Mesenchymal stem cell (in vitro differentiated cells and primary cell): Measurements from ENCODE around the gene RPS26.

Experiments
- DNase-seq: peaks from one replicate; pipeline ENCODE4 v3.0.0-alpha.2; 2013
- H2AFZ ChIP-seq: one replicate; pipeline ENCODE4 v1.6.1; 2013; ENCODE audit warnings: low read depth, mild to moderate bottlenecking, control low read depth, inconsistent platforms, low read length, moderate library complexity
- H2AK5ac ChIP-seq: 2 replicates; pipeline ENCODE4 v1.6.1; 2013; ENCODE audit warnings: low read length, moderate library complexity, mild to moderate bottlenecking, inconsistent platforms; ENCODE audit not compliant: severe bottlenecking
- H2BK120ac ChIP-seq: one replicate; pipeline ENCODE4 v1.6.1; 2013; ENCODE audit warnings: low read depth, mild to moderate bottlenecking, inconsistent platforms, low read length, moderate library complexity
- H2BK12ac ChIP-seq, 2 experiments: one replicate each; pipeline ENCODE4 v1.6.1; 2013; ENCODE audit warnings: inconsistent platforms in 2 of 2, low read length in 2 of 2, mild to moderate bottlenecking in 2 of 2, moderate library complexity in 2 of 2, control low read depth in 1 of 2
- H2BK15ac ChIP-seq: one replicate; pipeline ENCODE4 v1.6.1; 2013; ENCODE audit warnings: mild to moderate bottlenecking, low read depth, inconsistent platforms; ENCODE audit not compliant: poor library complexity, severe bottlenecking
- H2BK5ac ChIP-seq: 2 replicates; pipeline ENCODE4 v1.6.1; 2013; ENCODE audit warnings: low read depth, mild to moderate bottlenecking, low read length, control low read depth, inconsistent platforms; ENCODE audit not compliant: poor library complexity, severe bottlenecking
- H3K14ac ChIP-seq, 2 experiments: one replicate each; pipeline ENCODE4 v1.6.1; 2013; ENCODE audit warnings: inconsistent platforms in 2 of 2, low read length in 2 of 2, control low read depth in 1 of 2, mild to moderate bottlenecking in 1 of 2, moderate library complexity in 1 of 2
- H3K18ac ChIP-seq, 2 experiments: one replicate each; pipeline ENCODE4 v1.6.1; 2013; ENCODE audit warnings: inconsistent platforms in 2 of 2, low read length in 2 of 2, control low read depth in 1 of 2, low read depth in 1 of 2, mild to moderate bottlenecking in 1 of 2
- H3K23ac ChIP-seq, 2 experiments: one replicate each; pipeline ENCODE4 v1.6.1; 2013; ENCODE audit warnings: inconsistent platforms in 2 of 2, low read length in 2 of 2, mild to moderate bottlenecking in 2 of 2, moderate library complexity in 2 of 2, control low read depth in 1 of 2
- H3K27ac ChIP-seq: 2 replicates; pipeline ENCODE4 v1.5.1; 2013; ENCODE audit warnings: mild to moderate bottlenecking, moderate library complexity, low read length, control low read depth, inconsistent platforms; ENCODE audit not compliant: poor library complexity, severe bottlenecking
- H3K27me3 ChIP-seq, 2 experiments: 2 replicates each; pipeline versions ENCODE4 v1.6.1 to v1.7.0; 2013; ENCODE audit warnings: low read length in 2 of 2, mild to moderate bottlenecking in 2 of 2, moderate library complexity in 2 of 2, control low read depth in 1 of 2, inconsistent platforms in 1 of 2; ENCODE audit not compliant: control insufficient read depth in 1 of 2, insufficient read depth in 1 of 2
- H3K36me3 ChIP-seq, 2 experiments: 2 replicates each; pipeline versions ENCODE4 v1.6.1 to v1.7.0; 2013; ENCODE audit warnings: low read length in 2 of 2, control low read depth in 1 of 2, inconsistent platforms in 1 of 2, low read depth in 1 of 2, mild to moderate bottlenecking in 1 of 2; ENCODE audit not compliant: insufficient read depth in 2 of 2, control insufficient read depth in 1 of 2
- H3K4ac ChIP-seq, 2 experiments: one replicate each; pipeline ENCODE4 v1.6.1; 2013; ENCODE audit warnings: inconsistent platforms in 2 of 2, low read length in 2 of 2, mild to moderate bottlenecking in 2 of 2, moderate library complexity in 2 of 2, control low read depth in 1 of 2, low read depth in 1 of 2
- H3K4me1 ChIP-seq: 2 replicates; pipeline ENCODE4 v1.6.1; 2013; ENCODE audit warnings: low read depth, low read length, control low read depth; ENCODE audit not compliant: control insufficient read depth, insufficient read depth
- H3K4me2 ChIP-seq: 2 replicates; pipeline ENCODE4 v1.6.1; 2013; ENCODE audit warnings: low read length, mild to moderate bottlenecking, inconsistent platforms; ENCODE audit not compliant: poor library complexity, severe bottlenecking
- H3K4me3 ChIP-seq, 2 experiments: 2 replicates each; pipeline versions ENCODE4 v1.5.1 to v1.7.0; 2013; ENCODE audit warnings: low read length in 2 of 2, mild to moderate bottlenecking in 2 of 2, control low read depth in 1 of 2, low read depth in 1 of 2; ENCODE audit not compliant: insufficient read depth in 1 of 2
- H3K79me1 ChIP-seq: replicated peaks from 2 replicates; pipeline ENCODE4 v1.6.1; 2013; ENCODE audit warnings: mild to moderate bottlenecking, control low read depth, low read length, inconsistent platforms; ENCODE audit not compliant: poor library complexity, severe bottlenecking
- H3K9ac ChIP-seq: 2 replicates; pipeline ENCODE4 v1.7.0; 2013; ENCODE audit warnings: mild to moderate bottlenecking, low read length, moderate library complexity
- H3K9me3 ChIP-seq: 2 replicates; pipeline ENCODE4 v1.7.0; 2013; ENCODE audit warnings: mild to moderate bottlenecking, low read length; ENCODE audit not compliant: control insufficient read depth
- H4K8ac ChIP-seq: one replicate; pipeline ENCODE4 v1.6.1; 2013; ENCODE audit warnings: inconsistent platforms, mild to moderate bottlenecking, low read length, moderate library complexity
- H4K91ac ChIP-seq: one replicate; pipeline ENCODE4 v1.6.1; 2013; ENCODE audit warnings: mild to moderate bottlenecking, low read length, inconsistent platforms
- WGBS: methylation state at CpG from one replicate; pipeline ENCODE4 v1.1.7; 2013; ENCODE audit warnings: mixed read lengths; 5-methylcytosine and 5-hydroxymethylcytosine counted together

Gene RPS26

GRCh38 chr12:56078931-56079722 is 37.4 kb downstream of the RPS26 start:
- Histone ChIP-seq H3K4me1 (peaks cover 18% of the 10 kb centered on the region), H2BK15ac (no peak overlapping the region), H3K23ac (no peak overlapping the region), H3K79me1 (no peaks in the 10 kb centered on the region), H2BK120ac (no peak overlapping the region), H3K9me3 (no peaks in the 10 kb centered on the region), H3K14ac (no peak overlapping the region), H3K4ac (no peak overlapping the region), H2AFZ (peak overlapping the region; percentile 83), H3K36me3 (no peaks in the 10 kb centered on the region), H3K9ac (peak overlapping the region; percentile 79), H4K8ac (peak overlapping the region; percentile 46), H3K4me2 (peak overlapping the region; percentile 96), H2AK5ac (no peak overlapping the region), H3K18ac (peak overlapping the region in 1 of 2 experiments; percentile 44), H2BK5ac (no peak overlapping the region), H4K91ac (no peak overlapping the region), H3K27ac (peak overlapping the region; percentile 73), H2BK12ac (no peak overlapping the region), H3K27me3 (peaks cover 29 to 37% of the 10 kb centered on the region in 2 experiments), H3K4me3 (peak overlapping the region; percentile 62 to 85)
- peak; percentile 89 for DNase-seq
- 2% methylated on average over 28 of the region's 50 CpGs for WGBS

- peak within 1 kb of the TSS; percentile 62 to 85 for H3K4me3 ChIP-seq
Observed at GRCh38 chr12:56079723-56080555, 38.2 kb downstream of the RPS26 start, which contains the start of gene ERBB3. Gene ERBB3 (plus strand): TSS chr12:56080165. CDS start chr12:56080301, 136 bp downstream.

GRCh38 chr12:56080556-56081138 is 38.9 kb downstream of the RPS26 start:
- no peak overlapping the region for H3K14ac ChIP-seq
- H3K79me1 ChIP-seq, result no peaks in the 10 kb centered on the region
- no peak overlapping the region for H3K4ac ChIP-seq
- H3K27ac ChIP-seq, result no peak overlapping the region
- no peak overlapping the region for H4K91ac ChIP-seq
- WGBS, result 12% methylated on average over 6 of the region's 20 CpGs
- peak overlapping the region; percentile 96 for H3K4me2 ChIP-seq
- H2BK15ac ChIP-seq, result no peak overlapping the region
- H2BK120ac ChIP-seq, result no peak overlapping the region
- H3K36me3 ChIP-seq, result no peaks in the 10 kb centered on the region
- H2AK5ac ChIP-seq, result no peak overlapping the region
- no peak overlapping the region for H3K9ac ChIP-seq
- no peak for DNase-seq
- peak overlapping the region; percentile 62 to 85 for H3K4me3 ChIP-seq
- H3K9me3 ChIP-seq, result no peaks in the 10 kb centered on the region
- peak overlapping the region in 1 of 2 experiments; percentile 89 for H3K23ac ChIP-seq
- H3K4me1 ChIP-seq, result peaks cover 18% of the 10 kb centered on the region
- H3K18ac ChIP-seq, result no peak overlapping the region
- no peak overlapping the region for H2AFZ ChIP-seq
- H3K27me3 ChIP-seq, result peaks cover 29 to 37% of the 10 kb centered on the region in 2 experiments
- no peak overlapping the region for H4K8ac ChIP-seq
- no peak overlapping the region for H2BK12ac ChIP-seq
- peak overlapping the region; percentile 20 for H2BK5ac ChIP-seq

More at GRCh38 chr12:56079723-56080555, 38.2 kb downstream of the RPS26 start, which contains the start of gene ERBB3:
- Histone ChIP-seq H2BK12ac (no peak within 1 kb of the TSS), H3K23ac (peak within 1 kb of the TSS in 1 of 2 experiments; percentile 89), H3K4me2 (peak within 1 kb of the TSS; percentile 96), H3K9me3 (no peaks in the 10 kb centered on the region), H4K91ac (no peak within 1 kb of the TSS), H3K18ac (peak within 1 kb of the TSS in 1 of 2 experiments; percentile 44), H4K8ac (peak within 1 kb of the TSS; percentile 46), H3K4me1 (peaks cover 18% of the 10 kb centered on the region), H3K27me3 (peaks cover 29 to 37% of the 10 kb centered on the region in 2 experiments), H2BK5ac (peak within 1 kb of the TSS; percentile 20), H3K79me1 (no peaks in the 10 kb centered on the region), H3K9ac (peak within 1 kb of the TSS; percentile 79), H2BK120ac (no peak within 1 kb of the TSS), H3K4ac (peak within 1 kb of the TSS in 1 of 2 experiments; percentile 56), H2AFZ (peak within 1 kb of the TSS; percentile 83), H3K14ac (peak within 1 kb of the TSS in 1 of 2 experiments; percentile 41), H2AK5ac (no peak within 1 kb of the TSS), H3K36me3 (no peaks in the 10 kb centered on the region), H3K27ac (peak within 1 kb of the TSS; percentile 73), H2BK15ac (peak within 1 kb of the TSS; percentile 20)
- peak; percentile 87 for DNase-seq
- under 1% methylated on average over 54 of the region's 59 CpGs for WGBS
